Neural progenitor cell (in vitro differentiated cells): ENCODE measurements around the gene GNAI1. TPM values are rescaled to one million over a fixed set of nuclear protein-coding genes. Genes with fewer than 3 reads are reported as not detected.
A peak's percentile ranks its signal among the peaks of the same experiment; 100 is the strongest.

Source experiments
- DNase-seq: peaks from one replicate; pipeline ENCODE4 v3.0.0-alpha.2; 2016; ENCODE audit warnings: low spot score
- H2AFZ ChIP-seq: fragments of 200-600 bp; sonication (generic); replicated peaks from 2 replicates; pipeline ENCODE4 v1.6.1; 2016; ENCODE audit warnings: antibody characterized with exemption
- H3F3A ChIP-seq: fragments of 200-600 bp; sonication (generic); 2 replicates; pipeline ENCODE4 v1.6.1; 2016; ENCODE audit warnings: antibody characterized with exemption, low read depth
- H3K27ac ChIP-seq: fragments of 200-600 bp; sonication (generic); 2 replicates; pipeline ENCODE4 v1.5.1; 2016; ENCODE audit warnings: mild to moderate bottlenecking
- H3K27me3 ChIP-seq: fragments of 200-600 bp; sonication (generic); 2 replicates; pipeline ENCODE4 v1.6.1; 2016; ENCODE audit warnings: mild to moderate bottlenecking, moderate library complexity
- H3K36me3 ChIP-seq: fragments of 200-600 bp; sonication (generic); 2 replicates; pipeline ENCODE4 v1.5.1; 2016
- H3K4me1 ChIP-seq: fragments of 200-600 bp; sonication (generic); 2 replicates; pipeline ENCODE4 v1.6.1; 2016; ENCODE audit warnings: mixed run types
- H3K4me2 ChIP-seq: fragments of 200-600 bp; sonication (generic); 2 replicates; pipeline ENCODE4 v1.6.1; 2016
- H3K4me3 ChIP-seq: fragments of 200-600 bp; sonication (generic); 2 replicates; pipeline ENCODE4 v1.5.1; 2016
- H3K79me2 ChIP-seq: fragments of 200-600 bp; sonication (generic); 2 replicates; pipeline ENCODE4 v1.6.1; 2016; ENCODE audit warnings: low read depth
- H3K9ac ChIP-seq: fragments of 200-600 bp; sonication (generic); 2 replicates; pipeline ENCODE4 v1.6.1; 2016
- H3K9me3 ChIP-seq: fragments of 200-600 bp; sonication (generic); 2 replicates; pipeline ENCODE4 v1.5.1; 2016; ENCODE audit warnings: low read depth
- H4K20me1 ChIP-seq: fragments of 200-600 bp; sonication (generic); 2 replicates; pipeline ENCODE4 v1.6.1; 2016; ENCODE audit warnings: low read depth
- H3K27ac Mint-ChIP-seq: 3 replicates; pipeline ENCODE4 v1.8.0; 2021; ENCODE audit warnings: mixed read lengths
- H3K27me3 Mint-ChIP-seq: 2 replicates; pipeline ENCODE4 v1.8.0; 2022; ENCODE audit warnings: low read depth, mild to moderate bottlenecking, inconsistent platforms, moderate library complexity, mixed read lengths; ENCODE audit not compliant: insufficient read depth
- H3K36me3 Mint-ChIP-seq: 3 replicates; pipeline ENCODE4 v1.8.0; 2021; ENCODE audit warnings: mixed read lengths
- H3K4me1 Mint-ChIP-seq: 3 replicates; pipeline ENCODE4 v1.8.0; 2021; ENCODE audit warnings: mixed read lengths
- H3K4me3 Mint-ChIP-seq: 3 replicates; pipeline ENCODE4 v1.8.0; 2021; ENCODE audit warnings: mild to moderate bottlenecking, moderate library complexity, mixed read lengths
- H3K9me3 Mint-ChIP-seq: 3 replicates; pipeline ENCODE4 v1.8.0; 2020; ENCODE audit warnings: mixed read lengths
- EZH2 ChIP-seq: fragments of 200-600 bp; sonication (generic); IDR thresholded peaks from 2 replicates; pipeline ENCODE4 v1.6.1; 2017; ENCODE audit warnings: antibody characterized with exemption, mild to moderate bottlenecking, moderate library complexity
- EZH2phosphoT487 ChIP-seq: fragments of 200-600 bp; sonication (generic); IDR thresholded peaks from 2 replicates; pipeline ENCODE4 v1.6.1; 2017; ENCODE audit warnings: antibody characterized with exemption
- total RNA-seq: library from RNA; depleted of rRNA; stranded (reverse); fragments of >200 nt; gene quantifications from 2 replicates; pipeline ENCODE4 v1.2.3, GENCODE V29; 2015; ENCODE audit warnings: low replicate concordance
- TF ChIP-seq, protein P1 (sequence below): fragments of 200-600 bp; sonication (generic); IDR thresholded peaks from 2 replicates; pipeline ENCODE4 v1.5.1; 2017; ENCODE audit warnings: antibody characterized with exemption, mild to moderate bottlenecking

GNAI1 gene
- total RNA-seq, 1 donor from 2014 or later = 91.3 TPM

DNA sequence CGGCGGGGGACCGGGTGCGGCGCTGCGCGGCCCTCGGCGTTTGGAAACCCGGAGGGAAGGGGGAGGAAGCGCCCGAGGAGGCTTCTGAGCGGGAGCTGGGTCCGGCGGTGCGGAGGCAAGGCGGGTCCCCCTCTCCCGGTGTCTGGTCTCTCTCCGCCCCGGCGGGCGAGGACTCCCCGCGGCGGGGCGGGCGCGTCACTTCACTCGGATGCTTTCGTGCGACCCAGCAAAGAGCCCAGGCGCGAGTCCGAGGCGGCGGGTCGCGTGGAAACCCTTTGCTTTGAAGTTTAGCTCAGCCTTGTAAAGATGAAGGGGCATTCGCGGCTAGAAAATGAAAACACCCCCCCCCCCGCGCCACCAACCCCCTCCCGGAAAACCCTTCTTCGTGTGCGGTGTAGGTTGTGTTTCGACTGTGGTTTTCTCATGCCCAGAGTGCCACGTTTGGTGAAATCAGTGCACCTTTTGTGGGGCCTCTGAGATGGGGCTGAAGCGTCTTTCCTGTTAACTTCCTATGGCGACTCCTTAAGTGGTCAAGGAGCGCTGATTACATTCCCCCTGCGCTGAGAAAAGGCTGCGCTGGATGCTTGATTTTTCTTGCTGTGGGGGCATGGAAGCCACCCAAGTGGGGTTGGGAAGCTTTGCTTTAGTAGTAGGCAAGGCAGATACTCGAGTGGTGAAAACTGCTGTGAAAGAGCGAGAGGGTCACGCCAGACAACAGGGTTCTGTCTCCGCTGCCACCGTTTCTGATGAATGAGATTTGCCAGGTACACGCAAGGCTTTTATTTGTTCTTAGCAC, 876 bp downstream of the GNAI1 start:
- Mint-ChIP-seq H3K36me3 (peaks cover 9% of the 10 kb centered on the region), H3K27me3 (peaks cover 4% of the 10 kb centered on the region), H3K4me3 (peak overlapping the region; percentile 99), H3K9me3 (peaks cover 9% of the 10 kb centered on the region), H3K27ac (peak overlapping the region; percentile 97), H3K4me1 (peaks cover 27% of the 10 kb centered on the region)
- no peaks in the 10 kb centered on the region for H3K9me3 ChIP-seq
- H3K4me2 ChIP-seq = peak overlapping the region; percentile 91
- H3K4me3 ChIP-seq = peak overlapping the region; percentile 99
- H3K79me2 ChIP-seq = peaks cover 58% of the 10 kb centered on the region
- H4K20me1 ChIP-seq = peaks cover 22% of the 10 kb centered on the region
- DNase-seq = peak; percentile 54
- H3K9ac ChIP-seq = peak overlapping the region; percentile 86
- H3K36me3 ChIP-seq = no peaks in the 10 kb centered on the region
- TF ChIP-seq, protein P1, sequence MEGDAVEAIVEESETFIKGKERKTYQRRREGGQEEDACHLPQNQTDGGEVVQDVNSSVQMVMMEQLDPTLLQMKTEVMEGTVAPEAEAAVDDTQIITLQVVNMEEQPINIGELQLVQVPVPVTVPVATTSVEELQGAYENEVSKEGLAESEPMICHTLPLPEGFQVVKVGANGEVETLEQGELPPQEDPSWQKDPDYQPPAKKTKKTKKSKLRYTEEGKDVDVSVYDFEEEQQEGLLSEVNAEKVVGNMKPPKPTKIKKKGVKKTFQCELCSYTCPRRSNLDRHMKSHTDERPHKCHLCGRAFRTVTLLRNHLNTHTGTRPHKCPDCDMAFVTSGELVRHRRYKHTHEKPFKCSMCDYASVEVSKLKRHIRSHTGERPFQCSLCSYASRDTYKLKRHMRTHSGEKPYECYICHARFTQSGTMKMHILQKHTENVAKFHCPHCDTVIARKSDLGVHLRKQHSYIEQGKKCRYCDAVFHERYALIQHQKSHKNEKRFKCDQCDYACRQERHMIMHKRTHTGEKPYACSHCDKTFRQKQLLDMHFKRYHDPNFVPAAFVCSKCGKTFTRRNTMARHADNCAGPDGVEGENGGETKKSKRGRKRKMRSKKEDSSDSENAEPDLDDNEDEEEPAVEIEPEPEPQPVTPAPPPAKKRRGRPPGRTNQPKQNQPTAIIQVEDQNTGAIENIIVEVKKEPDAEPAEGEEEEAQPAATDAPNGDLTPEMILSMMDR = no peak
- TF ChIP-seq EZH2 (no peak), EZH2phosphoT487 (no peak)
- H2AFZ ChIP-seq = peak overlapping the region; percentile 83
- H3K27ac ChIP-seq = peak overlapping the region; percentile 91
- peaks cover 14% of the 10 kb centered on the region for H3F3A ChIP-seq
- no peaks in the 10 kb centered on the region for H3K27me3 ChIP-seq
- peaks cover 35% of the 10 kb centered on the region for H3K4me1 ChIP-seq

- no peak for TF ChIP-seq EZH2
- no peak for TF ChIP-seq EZH2phosphoT487
- TF ChIP-seq, protein P1 = no peak
- H4K20me1 ChIP-seq = peaks cover 30% of the 10 kb centered on the region
- Mint-ChIP-seq H3K4me1 (peaks cover 27% of the 10 kb centered on the region), H3K27ac (no peak overlapping the region), H3K27me3 (peaks cover 4% of the 10 kb centered on the region), H3K36me3 (peaks cover 12% of the 10 kb centered on the region), H3K4me3 (peak overlapping the region; percentile 99), H3K9me3 (peaks cover 13% of the 10 kb centered on the region)
- H3K27ac ChIP-seq = no peak overlapping the region
- no peaks in the 10 kb centered on the region for H3K36me3 ChIP-seq
- H3K27me3 ChIP-seq = no peaks in the 10 kb centered on the region
- H3K79me2 ChIP-seq = peaks cover 67% of the 10 kb centered on the region
- peaks cover 35% of the 10 kb centered on the region for H3K4me1 ChIP-seq
- H3K4me3 ChIP-seq = peak overlapping the region; percentile 99
- peak; percentile 13 for DNase-seq
- peak overlapping the region; percentile 86 for H3K9ac ChIP-seq
- H3K4me2 ChIP-seq = peak overlapping the region; percentile 91
- H3K9me3 ChIP-seq = no peaks in the 10 kb centered on the region
- no peak overlapping the region for H2AFZ ChIP-seq
- peaks cover 14% of the 10 kb centered on the region for H3F3A ChIP-seq
Observed at GRCh38 chr7:80136261-80137055, 1.8 kb downstream of the GNAI1 start.

DNA sequence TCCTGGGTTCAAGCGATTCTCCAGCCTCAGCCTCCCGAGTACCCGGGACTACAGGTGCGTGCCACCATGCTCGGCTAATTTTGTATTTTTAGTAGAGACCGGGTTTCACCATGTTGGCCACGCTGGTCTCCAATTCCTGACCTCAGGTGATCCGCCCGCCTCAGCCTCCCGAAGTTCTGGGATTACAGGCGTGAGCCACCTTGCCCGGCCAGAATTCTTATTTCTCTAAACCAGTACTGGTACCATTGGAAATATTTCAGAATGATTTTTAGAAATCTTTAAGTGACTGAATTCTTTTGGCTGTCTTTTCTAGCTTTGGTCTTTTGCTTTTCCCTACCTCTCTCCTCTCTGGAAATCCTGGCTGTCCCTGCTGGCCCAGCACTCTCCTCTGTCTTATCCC, 2.8 kb downstream of the GNAI1 start:
- Histone ChIP-seq H3K4me2 (peak overlapping the region; percentile 31), H3K9ac (no peak overlapping the region), H3F3A (peaks cover 14% of the 10 kb centered on the region), H3K4me1 (peaks cover 35% of the 10 kb centered on the region), H2AFZ (no peak overlapping the region), H3K79me2 (peaks cover 77% of the 10 kb centered on the region), H3K9me3 (no peaks in the 10 kb centered on the region), H3K27me3 (no peaks in the 10 kb centered on the region), H3K4me3 (peak overlapping the region; percentile 5), H3K27ac (no peak overlapping the region), H3K36me3 (no peaks in the 10 kb centered on the region), H4K20me1 (peaks cover 40% of the 10 kb centered on the region)
- Mint-ChIP-seq H3K9me3 (peaks cover 13% of the 10 kb centered on the region), H3K4me1 (peaks cover 27% of the 10 kb centered on the region), H3K4me3 (peak overlapping the region; percentile 31), H3K36me3 (peaks cover 12% of the 10 kb centered on the region), H3K27me3 (peaks cover 4% of the 10 kb centered on the region), H3K27ac (no peak overlapping the region)
- no peak for DNase-seq
- TF ChIP-seq EZH2 = no peak
- TF ChIP-seq, protein P1 = no peak
- TF ChIP-seq EZH2phosphoT487 = no peak
